HG02642 (cell line): Measurements from ENCODE around the gene RPL37A.
A peak's percentile ranks its signal among the peaks of the same experiment; 100 is the strongest.
"Not testable (repeated sequence)": the region's sequence is repeated elsewhere in the genome, so short reads cannot be mapped to it uniquely, and the experiment has no call there.

Experiments used
- ATAC-seq: cut with Tn5 transposase; IDR thresholded peaks from one replicate; pipeline ENCODE4 v1.9.1; 2021; ENCODE audit warnings: mild to moderate bottlenecking; ENCODE audit not compliant: unreplicated experiment, poor library complexity

Gene RPL37A

GRCh38 chr2:216507220-216508160 lies 8.8 kb downstream of the RPL37A start:
- no peak for ATAC-seq

GRCh38 chr2:216508229-216508628 lies 9.6 kb downstream of the RPL37A start:
- ATAC-seq: no peak

- no peak for ATAC-seq
Observed at GRCh38 chr2:216516730-216517350, 18.2 kb downstream of the RPL37A start.

DNA sequence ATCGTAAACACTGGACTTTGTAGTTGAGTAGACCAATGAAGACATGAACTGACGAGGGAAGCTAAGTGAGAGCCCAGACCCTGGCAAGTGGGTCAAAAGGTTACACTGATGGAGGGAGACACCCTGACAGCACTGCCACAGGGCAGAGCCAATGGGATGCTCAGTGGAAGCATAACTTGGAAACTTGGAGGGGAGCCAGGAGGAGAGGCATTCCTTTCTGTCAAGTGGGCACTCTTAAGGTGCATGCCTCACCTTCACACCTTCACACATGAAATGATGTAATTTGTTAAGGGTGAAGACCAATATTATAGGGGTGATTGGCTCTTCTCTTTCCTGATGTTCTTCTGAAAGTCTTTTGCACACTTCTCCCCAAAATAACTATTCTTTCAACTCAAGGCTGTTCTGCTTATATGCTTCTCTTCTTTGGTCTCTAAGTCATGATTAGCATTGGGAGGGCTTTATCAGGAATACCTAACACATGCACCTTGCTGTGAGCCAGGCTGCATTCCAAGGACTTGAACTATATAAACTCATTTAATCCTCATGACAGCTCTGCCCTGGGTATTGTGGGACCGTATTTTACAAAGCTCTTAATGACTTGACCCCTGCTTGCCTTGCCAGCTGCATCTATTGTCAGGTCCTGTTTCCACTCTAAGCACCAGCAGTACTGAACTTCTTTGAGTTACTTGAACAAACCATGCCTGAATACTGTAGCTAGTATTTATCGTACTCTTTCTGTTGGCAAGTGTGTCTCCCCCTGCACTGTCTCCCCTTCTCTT lies 19.0 kb downstream of the RPL37A start:
- no peak for ATAC-seq

GRCh38 chr2:216518566-216519119 lies 20.0 kb downstream of the RPL37A start:
- not testable (repeated sequence) for ATAC-seq

- ATAC-seq: peak; percentile 66
Observed at GRCh38 chr2:216519154-216519762, 20.6 kb downstream of the RPL37A start.

DNA sequence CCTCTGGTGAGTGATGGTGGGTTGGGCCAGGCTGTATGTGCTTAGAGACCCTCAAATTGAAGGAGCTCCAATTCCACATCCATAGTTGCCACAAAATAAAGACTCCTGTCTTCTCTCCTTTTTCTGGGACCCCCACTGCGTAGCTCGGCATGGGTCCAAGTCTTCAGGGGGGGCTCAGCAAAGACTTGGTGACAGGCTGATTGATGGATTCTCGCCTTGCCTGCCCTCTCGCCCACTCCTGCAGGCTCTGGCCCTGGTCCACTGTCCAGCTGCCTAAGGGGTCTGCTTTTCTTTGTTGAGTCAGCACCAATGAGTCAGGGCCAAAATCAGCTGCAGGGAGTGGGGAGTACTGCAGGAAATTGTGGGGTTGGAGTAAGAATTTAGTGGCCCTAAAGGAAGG lies 21.5 kb downstream of the RPL37A start:
- no peak for ATAC-seq

- ATAC-seq: no peak
Observed at GRCh38 chr2:216522892-216523502, 24.4 kb downstream of the RPL37A start.

DNA sequence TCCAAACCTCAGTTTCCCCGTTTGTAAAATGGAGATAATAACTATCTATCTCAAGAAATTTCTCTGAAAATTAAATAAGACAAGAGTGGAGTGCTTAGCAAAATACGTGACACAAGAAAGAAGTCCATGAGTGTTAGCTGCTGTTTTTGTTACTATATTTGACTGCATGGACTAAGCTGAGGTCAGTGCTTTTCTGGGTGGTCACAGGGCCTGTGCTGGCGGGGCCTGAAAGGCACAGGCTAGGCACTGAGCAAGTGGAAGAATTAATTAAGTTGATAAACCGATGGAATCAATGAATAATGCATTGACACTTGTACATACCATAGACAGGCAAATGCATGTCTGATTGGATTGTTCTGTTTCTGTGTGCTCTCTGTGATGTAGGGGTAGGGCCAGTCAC lies 27.3 kb downstream of the RPL37A start:
- no peak for ATAC-seq

DNA sequence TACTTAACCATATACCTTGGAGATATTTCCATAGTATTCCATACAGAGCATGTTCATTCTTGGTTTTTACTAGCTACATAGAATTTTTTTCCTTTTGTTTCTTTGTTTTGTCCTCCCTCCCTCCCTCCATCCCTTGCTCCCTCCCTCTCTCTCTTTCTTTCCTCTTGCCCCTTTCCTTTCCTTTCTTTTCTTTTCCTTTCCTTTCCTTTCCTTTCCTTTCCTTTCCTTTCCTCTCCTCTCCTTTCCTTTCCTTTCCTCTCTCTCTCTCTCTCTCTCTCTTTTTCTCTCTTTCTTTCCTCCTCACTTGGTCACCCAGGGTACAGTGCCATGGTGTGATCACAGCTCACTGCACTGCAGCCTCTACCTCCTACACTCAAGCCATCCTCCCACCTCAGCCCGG lies 28.3 kb downstream of the RPL37A start:
- ATAC-seq: no peak

DNA sequence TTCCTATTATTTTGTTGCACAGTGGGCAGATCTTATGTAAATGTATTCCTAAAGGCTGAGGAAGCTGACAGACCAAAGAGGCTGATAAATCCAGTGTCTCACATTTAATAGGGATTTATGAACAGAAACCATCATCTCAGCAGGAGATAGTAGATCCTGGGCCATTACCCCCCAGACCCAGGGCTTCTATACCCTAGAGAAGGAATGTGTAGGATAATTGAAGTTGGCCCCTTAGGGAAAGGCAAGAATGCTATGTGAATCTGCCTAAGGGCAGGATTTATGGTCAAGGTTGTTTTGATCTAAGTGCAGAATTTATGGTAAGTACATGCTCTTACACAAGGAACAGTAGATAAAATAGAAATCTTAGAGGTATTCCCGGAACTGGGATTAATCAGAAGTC lies 29.0 kb downstream of the RPL37A start:
- ATAC-seq: no peak

- no peak for ATAC-seq
Observed at GRCh38 chr2:216532562-216532961, 33.9 kb downstream of the RPL37A start.

DNA sequence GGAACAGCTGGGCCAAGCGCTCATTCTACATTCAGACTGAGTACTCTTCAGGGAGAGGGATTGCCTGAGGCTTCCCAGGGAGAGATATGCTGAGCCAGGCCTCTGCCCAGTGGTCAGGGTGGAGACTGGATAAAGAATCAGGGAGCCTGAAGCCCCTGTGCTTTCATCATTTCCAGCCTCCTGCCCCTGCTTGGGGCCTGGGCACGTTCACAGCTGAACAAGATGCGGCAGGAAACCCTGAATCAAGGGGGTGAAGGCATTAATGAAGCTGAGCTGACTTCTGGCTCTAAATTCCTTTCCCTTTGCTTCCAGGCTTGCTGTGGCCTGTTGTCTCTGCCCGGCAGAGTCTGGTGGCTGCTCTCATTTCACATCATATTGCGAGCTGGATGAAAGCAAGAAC lies 35.0 kb downstream of the RPL37A start:
- ATAC-seq: no peak

- ATAC-seq: no peak
Observed at GRCh38 chr2:216534809-216535208, 36.2 kb downstream of the RPL37A start.

DNA sequence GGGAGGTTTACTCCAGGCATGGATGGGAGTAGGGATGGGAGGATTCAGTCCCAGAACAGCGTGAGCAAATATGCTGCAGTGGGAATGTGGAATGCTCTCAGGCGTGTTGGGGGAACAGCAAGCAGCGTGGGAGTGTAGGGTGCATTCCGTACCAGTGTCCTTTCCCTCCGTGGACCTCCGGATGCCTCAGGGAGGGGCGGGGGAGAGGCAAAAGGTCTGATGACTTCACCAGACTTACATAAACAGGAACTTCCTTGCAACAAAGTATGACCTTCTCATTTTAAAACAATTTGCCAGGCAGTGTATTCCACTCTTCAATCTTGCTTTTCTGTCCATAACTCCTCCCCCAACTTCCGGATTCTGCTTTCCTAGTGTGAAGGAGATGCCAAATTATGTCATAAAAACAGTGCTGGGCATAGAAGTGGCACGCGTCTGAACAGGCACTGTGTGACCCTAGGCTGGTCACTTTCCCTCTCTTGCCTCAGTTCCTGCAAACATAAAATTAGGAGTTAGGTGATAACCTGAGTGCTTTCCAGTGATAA lies 36.9 kb downstream of the RPL37A start:
- ATAC-seq: no peak

DNA sequence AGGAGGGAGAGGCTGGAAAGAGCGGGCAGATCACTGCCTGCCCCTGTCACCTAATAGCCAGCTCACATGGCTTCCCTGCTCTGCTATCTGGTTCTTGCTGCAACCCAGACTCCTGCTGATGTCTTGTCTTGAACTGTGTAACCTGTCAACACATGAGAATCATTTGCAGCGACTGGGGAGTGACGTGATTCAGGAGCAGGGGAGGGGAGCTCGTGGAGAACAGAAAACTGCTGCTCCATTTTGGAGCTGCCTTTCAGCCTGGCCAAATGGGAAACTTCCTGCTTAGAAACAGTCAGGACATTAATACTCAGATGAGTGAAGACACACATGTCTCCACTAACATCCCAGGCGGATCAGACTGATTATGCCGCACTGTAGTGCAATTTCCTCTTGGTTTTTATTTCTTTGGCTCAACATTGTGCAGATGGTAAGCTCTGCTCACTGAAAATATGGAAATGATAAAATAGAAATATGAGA lies 38.1 kb downstream of the RPL37A start:
- ATAC-seq: no peak

- ATAC-seq: no peak
Observed at GRCh38 chr2:216537366-216537765, 38.7 kb downstream of the RPL37A start.

- no peak for ATAC-seq
Observed at GRCh38 chr2:216538538-216538937, 39.9 kb downstream of the RPL37A start.

- ATAC-seq: no peak
Observed at GRCh38 chr2:216539120-216539519, 40.5 kb downstream of the RPL37A start.
